HG03469 (cell line): ENCODE data around the gene CPXCR1.
"Not testable (repeated sequence)": the region's sequence is repeated elsewhere in the genome, so short reads cannot be mapped to it uniquely, and the experiment has no call there.

Source experiments
- ATAC-seq: cut with Tn5 transposase; IDR thresholded peaks from one replicate; pipeline ENCODE4 v1.9.1; 2021; ENCODE audit warnings: mild to moderate bottlenecking, moderate library complexity, moderate number of reproducible peaks; ENCODE audit not compliant: unreplicated experiment

The CPXCR1 gene

GRCh38 chrX:88746925-88747324 is at the start of gene CPXCR1:
Gene CPXCR1, plus strand, starts transcription at chrX:88747225. Its CDS starts 6,190 bp downstream, at chrX:88753415.
- no peak for ATAC-seq

- ATAC-seq, result no peak
Observed at GRCh38 chrX:88735835-88736234, 11.2 kb upstream of the CPXCR1 start.

GRCh38 chrX:88746215-88746614 is 810 bp upstream of the CPXCR1 start:
- not testable (repeated sequence) for ATAC-seq

GRCh38 chrX:88752339-88752738 is 5.3 kb downstream of the CPXCR1 start:
- not testable (repeated sequence) for ATAC-seq

GRCh38 chrX:88789825-88790224 is 42.8 kb downstream of the CPXCR1 start:
- no peak for ATAC-seq
